GM13976 (cell line): Measurements from ENCODE around the gene CASKIN2.
"Not testable (repeated sequence)": the region's sequence is repeated elsewhere in the genome, so short reads cannot be mapped to it uniquely, and the experiment has no call there.

ENCODE experiments used
- DNase-seq: peaks from one replicate; pipeline ENCODE4 v3.0.0; 2012; ENCODE audit warnings: low spot score
- CTCF ChIP-seq: IDR thresholded peaks from 2 replicates; pipeline ENCODE4 v1.5.1; 2012; ENCODE audit warnings: borderline replicate concordance, mild to moderate bottlenecking; ENCODE audit not compliant: insufficient read depth; ENCODE audit errors: extremely low read depth, missing control alignments, control extremely low read depth
- in situ Hi-C: fragments of 300-500 bp; cut with MboI; formaldehyde crosslinking; loops from one replicate; pipeline ENCODE4 v1.12.0; 2022; ENCODE audit warnings: low sequenced_read_pairs, mixed read lengths, inconsistent platforms; ENCODE audit not compliant: unreplicated experiment

Gene CASKIN2

DNA sequence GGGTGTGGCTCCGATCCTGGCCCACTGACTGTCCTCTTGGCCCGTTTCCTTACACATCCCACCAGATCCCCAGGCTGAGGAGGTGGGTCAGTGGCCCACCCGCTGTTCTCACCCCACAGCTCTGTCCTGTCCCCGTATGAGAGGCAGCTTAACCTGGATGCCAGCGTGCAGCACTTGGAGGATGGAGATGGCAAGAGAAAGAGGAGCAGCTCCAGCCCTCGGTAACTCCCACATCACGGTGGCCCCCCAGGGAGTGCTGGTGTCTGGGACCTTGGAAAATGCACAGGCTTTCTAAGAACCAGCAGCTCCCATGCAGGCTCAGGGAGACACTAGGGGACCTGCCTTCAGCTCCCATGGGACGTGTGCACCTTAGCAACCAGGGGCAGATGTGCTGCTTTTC lies 6.0 kb upstream of the CASKIN2 start:
- DNase-seq = no peak
- TF ChIP-seq CTCF = no peak
- in situ Hi-C loops = no loop called here

DNA sequence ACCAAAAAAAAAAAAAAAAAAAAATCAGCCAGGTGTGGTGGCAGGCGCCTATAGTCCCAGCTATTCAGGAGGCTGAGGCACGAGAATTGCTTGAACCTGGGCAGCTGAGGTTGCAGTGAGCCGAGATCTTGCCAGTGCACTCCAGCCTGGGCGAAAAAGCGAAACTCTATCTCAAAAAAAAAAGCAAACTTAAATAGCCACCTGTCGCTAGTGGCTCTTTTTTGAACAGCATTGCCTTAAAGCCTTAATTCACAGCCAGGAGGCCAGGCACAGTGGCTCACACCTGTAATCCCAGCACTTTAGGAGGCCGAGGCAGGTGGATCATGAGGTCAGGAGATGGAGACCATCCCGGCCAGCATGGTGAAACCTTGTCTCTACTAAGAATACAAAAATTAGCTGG lies 5.1 kb upstream of the CASKIN2 start:
- DNase-seq, in situ Hi-C loops: not testable (repeated sequence)

GRCh38 chr17:75518983-75519537 lies 3.7 kb upstream of the CASKIN2 start:
- no peak for TF ChIP-seq CTCF
- no peak for DNase-seq
- in situ Hi-C loops = no loop called here

DNA sequence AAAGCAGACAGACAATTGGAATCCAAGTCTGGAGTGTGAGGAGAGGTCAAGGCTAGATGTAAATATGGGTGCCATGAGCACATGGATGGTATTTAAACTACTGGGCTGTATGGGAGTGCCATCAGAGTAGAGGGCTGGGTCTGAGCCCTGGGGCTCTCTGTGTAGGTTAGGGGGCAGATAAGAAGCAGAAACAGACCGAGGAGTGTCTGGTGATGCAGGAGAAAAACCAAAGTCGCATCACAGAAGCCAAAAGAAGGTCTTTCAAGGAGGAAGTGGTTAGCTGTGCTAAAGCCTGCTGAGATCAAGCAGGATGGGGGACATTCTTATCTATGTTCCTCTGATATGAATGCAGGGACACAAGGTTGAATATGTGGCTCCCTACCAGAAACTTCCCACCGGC lies 2.9 kb upstream of the CASKIN2 start:
- DNase-seq = peak; percentile 68
- in situ Hi-C loops = no loop called here
- TF ChIP-seq CTCF = no peak

DNA sequence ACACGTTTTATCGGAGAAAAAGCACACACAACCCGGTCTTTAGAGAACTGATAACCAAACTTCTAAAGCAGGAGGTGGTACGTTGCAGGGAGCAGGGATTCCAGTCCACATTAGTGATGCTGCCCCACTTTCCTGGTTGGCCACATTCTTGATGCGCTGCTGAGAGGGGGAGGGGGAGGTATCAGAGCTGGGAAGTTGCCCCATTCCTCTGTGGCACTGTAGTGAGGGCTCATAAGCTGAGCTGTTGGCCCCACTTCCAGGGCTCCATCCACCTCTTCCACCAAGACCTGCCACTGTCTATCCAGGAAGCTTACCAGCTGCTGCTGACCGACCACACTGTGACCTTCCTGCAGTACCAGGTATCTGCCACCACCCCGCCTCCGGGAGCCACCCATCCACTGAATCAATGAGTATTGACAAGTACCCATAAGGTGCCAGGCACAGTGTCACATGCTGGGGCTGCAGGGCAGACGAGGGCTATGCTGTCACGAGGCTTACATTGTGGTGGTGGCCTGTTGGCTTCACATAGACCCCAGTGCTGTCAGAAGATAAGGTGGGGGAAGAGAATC lies 2.0 kb upstream of the CASKIN2 start:
- DNase-seq = no peak
- in situ Hi-C loops = no loop called here
- no peak for TF ChIP-seq CTCF

DNA sequence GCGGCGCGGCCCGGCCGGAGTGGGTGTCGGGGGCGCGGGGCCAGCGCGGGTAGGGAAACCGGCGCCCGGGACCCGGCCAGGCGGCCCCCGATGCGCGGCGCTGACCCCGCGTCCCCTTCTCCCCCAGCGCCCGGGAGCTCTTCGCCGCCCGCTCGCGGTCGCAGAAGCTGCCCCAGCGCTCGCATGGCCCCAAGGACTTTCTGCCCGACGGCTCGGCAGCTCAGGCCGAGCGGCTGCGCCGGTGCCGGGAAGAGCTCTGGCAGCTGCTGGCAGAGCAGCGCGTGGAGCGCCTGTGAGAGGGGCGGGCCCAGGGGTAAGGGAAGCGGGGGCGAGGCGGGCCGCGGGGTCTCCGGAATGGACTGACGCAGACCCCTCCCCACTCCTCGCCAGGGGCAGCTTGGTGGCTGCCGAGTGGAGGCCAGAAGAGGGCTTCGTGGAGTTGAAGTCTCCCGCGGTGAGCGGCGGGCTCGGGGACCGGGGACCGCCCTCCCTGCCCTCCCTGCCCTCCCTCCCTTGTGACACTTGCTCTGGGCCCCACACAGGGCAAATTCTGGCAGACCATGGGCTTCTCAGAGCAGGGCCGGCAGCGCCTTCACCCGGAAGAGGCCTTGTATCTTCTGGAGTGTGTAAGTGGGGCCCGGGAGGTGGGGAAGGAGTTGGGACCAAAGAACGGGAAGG lies 1.4 kb upstream of the CASKIN2 start:
- no peak for DNase-seq
- in situ Hi-C loops = no loop called here
- TF ChIP-seq CTCF = no peak

- TF ChIP-seq CTCF = no peak
- in situ Hi-C loops = no loop called here
- DNase-seq = peak; percentile 99
Measured at GRCh38 chr17:75516255-75516618, 900 bp upstream of the CASKIN2 start, which contains the start of gene TSEN54. Gene TSEN54 (plus strand): TSS chr17:75516528. CDS start chr17:75516561, 33 bp downstream.
